Mesothelial cell of epicardium (in vitro differentiated cells): Measurements from ENCODE around the gene MATK. TPM values are rescaled to one million over a fixed set of nuclear protein-coding genes. Genes with fewer than 3 reads are reported as not detected.

Experiments
- DNase-seq, 2 experiments: peaks; one replicate each; pipeline ENCODE4 v3.0.0; 2021; ENCODE audit warnings: low spot score in 2 of 2; ENCODE audit not compliant: unreplicated experiment in 2 of 2
- H3K27ac Mint-ChIP-seq: 2 replicates; pipeline ENCODE4 v1.8.0; 2021; ENCODE audit warnings: mixed read lengths
- H3K27me3 Mint-ChIP-seq: 2 replicates; pipeline ENCODE4 v1.8.0; 2021; ENCODE audit warnings: low read depth, mixed read lengths
- H3K36me3 Mint-ChIP-seq: 2 replicates; pipeline ENCODE4 v1.8.0; 2021; ENCODE audit warnings: mixed read lengths
- H3K4me1 Mint-ChIP-seq: 2 replicates; pipeline ENCODE4 v1.8.0; 2021; ENCODE audit warnings: mixed read lengths
- H3K4me3 Mint-ChIP-seq: 2 replicates; pipeline ENCODE4 v1.8.0; 2021; ENCODE audit warnings: mild to moderate bottlenecking, moderate library complexity, mixed read lengths
- H3K9me3 Mint-ChIP-seq: 2 replicates; pipeline ENCODE4 v1.8.0; 2021; ENCODE audit warnings: mixed read lengths
- total RNA-seq: library from RNA; stranded (reverse); gene quantifications from 3 replicates; pipeline ENCODE4 v1.2.1, GENCODE V29; 2021
- TF ChIP-seq, protein P1 (sequence below): fragments of 200-600 bp; sonication (generic); IDR thresholded peaks from one replicate; pipeline ENCODE4 v1.5.0; 2021; ENCODE audit warnings: antibody characterized with exemption; ENCODE audit not compliant: unreplicated experiment

Gene MATK
- total RNA-seq, 1 donor from 2014 or later: 3.7 TPM

DNA sequence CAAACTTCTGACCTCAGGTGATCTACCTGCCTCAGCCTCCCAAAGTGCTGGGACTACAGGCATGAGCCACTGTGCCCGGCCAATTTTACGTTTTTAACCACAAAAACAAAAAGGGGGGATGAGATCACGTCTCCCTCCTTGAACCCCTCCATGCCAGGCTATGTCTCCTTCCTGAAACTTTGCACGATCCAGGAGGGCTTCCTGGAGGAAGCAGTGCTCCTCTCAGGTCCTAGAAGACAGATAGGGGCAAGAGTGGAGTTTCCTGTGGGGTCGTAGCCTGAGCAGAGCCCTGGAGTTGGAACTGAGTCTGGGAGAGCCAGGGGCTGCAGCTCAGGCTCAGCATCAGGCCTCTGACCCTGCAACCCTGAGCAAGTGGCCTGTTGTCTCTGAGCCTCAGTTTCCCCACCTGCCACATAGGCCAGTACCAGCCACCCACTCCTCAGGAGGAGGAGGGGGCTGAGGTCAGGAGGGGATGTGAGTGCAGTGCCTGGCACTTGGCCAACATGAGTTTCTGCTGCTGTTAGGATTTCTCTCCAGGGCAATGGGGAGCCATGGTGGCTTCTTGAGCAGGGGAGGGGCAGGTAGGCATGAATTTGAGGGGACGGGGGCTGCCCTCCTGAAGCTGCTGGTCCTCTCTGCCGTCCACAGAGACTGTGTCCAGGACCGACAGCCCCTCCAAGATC, 40.7 kb downstream of the MATK start:
- Mint-ChIP-seq H3K27ac (no peak overlapping the region), H3K27me3 (no peaks in the 10 kb centered on the region), H3K9me3 (no peaks in the 10 kb centered on the region), H3K36me3 (peaks cover 21% of the 10 kb centered on the region), H3K4me3 (no peak overlapping the region), H3K4me1 (no peaks in the 10 kb centered on the region)
- DNase-seq: no peak
- TF ChIP-seq, protein P1, sequence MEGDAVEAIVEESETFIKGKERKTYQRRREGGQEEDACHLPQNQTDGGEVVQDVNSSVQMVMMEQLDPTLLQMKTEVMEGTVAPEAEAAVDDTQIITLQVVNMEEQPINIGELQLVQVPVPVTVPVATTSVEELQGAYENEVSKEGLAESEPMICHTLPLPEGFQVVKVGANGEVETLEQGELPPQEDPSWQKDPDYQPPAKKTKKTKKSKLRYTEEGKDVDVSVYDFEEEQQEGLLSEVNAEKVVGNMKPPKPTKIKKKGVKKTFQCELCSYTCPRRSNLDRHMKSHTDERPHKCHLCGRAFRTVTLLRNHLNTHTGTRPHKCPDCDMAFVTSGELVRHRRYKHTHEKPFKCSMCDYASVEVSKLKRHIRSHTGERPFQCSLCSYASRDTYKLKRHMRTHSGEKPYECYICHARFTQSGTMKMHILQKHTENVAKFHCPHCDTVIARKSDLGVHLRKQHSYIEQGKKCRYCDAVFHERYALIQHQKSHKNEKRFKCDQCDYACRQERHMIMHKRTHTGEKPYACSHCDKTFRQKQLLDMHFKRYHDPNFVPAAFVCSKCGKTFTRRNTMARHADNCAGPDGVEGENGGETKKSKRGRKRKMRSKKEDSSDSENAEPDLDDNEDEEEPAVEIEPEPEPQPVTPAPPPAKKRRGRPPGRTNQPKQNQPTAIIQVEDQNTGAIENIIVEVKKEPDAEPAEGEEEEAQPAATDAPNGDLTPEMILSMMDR: no peak

DNA sequence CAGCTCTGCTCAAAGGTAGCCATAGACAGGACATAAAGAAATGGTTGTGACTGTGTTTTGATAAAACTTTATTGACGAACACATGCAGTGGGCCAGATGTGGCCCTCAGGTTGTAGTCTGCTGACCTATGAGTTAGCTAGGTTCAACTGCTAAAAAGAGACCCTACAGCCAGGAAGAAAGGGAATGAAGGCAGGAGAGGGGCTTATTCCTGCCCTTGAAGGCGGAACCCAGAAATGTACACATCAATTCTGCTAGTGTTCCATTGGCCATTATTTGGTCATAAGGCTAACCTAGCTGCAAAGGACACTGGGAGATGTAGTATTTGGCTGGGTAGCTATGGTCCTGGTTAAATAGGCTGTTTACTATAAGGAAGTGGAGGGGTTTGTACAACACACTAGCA, 42.7 kb downstream of the MATK start:
- no peaks in the 10 kb centered on the region for H3K4me1 Mint-ChIP-seq
- H3K4me3 Mint-ChIP-seq: no peak overlapping the region
- no peaks in the 10 kb centered on the region for H3K27me3 Mint-ChIP-seq
- H3K36me3 Mint-ChIP-seq: peaks cover 10% of the 10 kb centered on the region
- TF ChIP-seq, protein P1: no peak
- no peak for DNase-seq
- H3K9me3 Mint-ChIP-seq: no peaks in the 10 kb centered on the region
- no peak overlapping the region for H3K27ac Mint-ChIP-seq

DNA sequence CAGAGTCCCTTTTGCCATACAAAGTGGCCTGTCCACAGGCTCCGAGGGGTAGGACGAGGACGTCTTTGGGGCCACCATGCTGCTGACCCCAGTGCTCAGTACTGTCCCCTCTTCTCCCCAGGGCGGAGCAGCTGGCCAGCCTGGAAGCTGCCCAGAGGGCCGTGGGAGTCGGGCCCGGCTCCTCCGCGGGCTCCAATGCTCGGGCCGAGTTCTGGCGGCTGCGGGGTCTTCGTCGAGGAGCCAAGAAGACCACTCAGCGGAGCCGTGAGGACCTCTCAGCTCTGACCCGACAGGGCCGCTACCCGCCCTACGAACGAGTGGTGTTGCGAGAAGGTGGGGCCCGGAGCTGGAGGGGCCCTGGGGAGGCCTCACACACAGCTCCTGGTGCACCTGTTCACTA, 45.8 kb downstream of the MATK start:
- DNase-seq: no peak
- TF ChIP-seq, protein P1: no peak
- Mint-ChIP-seq H3K36me3 (peaks cover 10% of the 10 kb centered on the region), H3K27me3 (no peaks in the 10 kb centered on the region), H3K27ac (no peak overlapping the region), H3K4me1 (no peaks in the 10 kb centered on the region), H3K9me3 (no peaks in the 10 kb centered on the region), H3K4me3 (no peak overlapping the region)

DNA sequence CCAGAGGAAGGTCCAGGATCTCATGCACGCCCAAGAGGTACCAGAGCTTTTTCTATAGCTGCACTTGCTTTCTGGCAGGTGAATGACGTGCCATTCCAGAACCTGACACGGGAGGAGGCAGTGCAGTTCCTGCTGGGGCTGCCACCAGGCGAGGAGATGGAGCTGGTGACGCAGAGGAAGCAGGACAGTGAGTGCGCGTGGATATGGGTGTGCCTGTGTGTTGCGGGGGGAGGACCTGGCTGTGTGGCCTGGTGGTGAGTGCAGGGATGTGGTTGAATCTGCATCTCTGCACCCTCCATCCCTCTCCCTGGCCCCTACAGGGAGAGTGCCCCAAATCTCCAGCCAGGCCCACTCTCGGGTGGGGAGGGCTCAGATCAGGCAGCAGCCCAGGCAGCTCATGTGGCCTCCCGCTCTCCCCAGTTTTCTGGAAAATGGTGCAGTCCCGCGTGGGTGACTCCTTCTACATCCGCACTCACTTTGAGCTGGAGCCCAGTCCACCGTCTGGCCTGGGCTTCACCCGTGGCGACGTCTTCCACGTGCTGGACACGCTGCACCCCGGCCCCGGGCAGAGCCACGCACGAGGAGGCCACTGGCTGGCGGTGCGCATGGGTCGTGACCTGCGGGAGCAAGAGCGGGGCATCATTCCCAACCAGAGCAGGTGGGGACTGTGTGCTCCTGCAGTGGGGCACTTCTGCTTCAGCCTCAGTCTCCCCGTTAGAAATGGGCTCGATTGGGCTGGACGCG, 47.5 kb downstream of the MATK start:
- H3K4me3 Mint-ChIP-seq: no peak overlapping the region

DNA sequence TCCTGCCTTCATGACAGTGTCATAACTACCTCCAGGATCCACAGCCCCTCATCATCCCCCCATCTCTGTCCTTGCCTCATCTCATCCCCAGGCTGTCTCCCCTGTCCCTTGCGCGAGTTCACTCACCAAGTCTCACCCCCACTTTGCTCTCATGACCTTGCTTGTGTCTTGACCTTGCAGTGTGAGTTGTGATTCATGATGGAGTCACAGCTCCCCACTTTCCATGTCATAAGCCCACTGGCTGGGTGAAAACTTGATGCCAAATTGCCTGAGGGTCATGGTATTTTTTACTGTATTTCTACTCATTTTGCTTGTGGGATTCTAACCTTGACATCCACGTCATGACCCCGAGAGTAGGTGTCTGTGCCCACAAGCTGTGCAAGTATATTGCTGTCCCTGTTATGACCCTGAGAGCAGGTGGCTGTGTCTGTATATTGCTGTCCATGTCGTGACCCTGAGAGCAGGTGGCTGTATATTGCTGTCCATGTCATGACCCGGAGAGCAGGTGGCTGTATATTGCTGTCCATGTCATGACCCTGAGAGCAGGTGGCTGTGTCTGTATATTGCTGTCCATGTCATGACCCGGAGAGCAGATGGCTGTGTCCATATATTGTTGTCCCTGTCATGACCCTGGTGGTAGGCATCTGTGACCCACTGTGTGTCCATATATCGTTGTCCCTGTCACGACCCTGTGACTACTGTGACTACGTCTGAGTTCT, 48.5 kb downstream of the MATK start:
- H3K4me3 Mint-ChIP-seq: no peak overlapping the region
- H3K27ac Mint-ChIP-seq: no peak overlapping the region
- H3K9me3 Mint-ChIP-seq: no peaks in the 10 kb centered on the region
- TF ChIP-seq, protein P1: no peak
- no peaks in the 10 kb centered on the region for H3K4me1 Mint-ChIP-seq
- H3K27me3 Mint-ChIP-seq: no peaks in the 10 kb centered on the region
- DNase-seq: no peak
- H3K36me3 Mint-ChIP-seq: peaks cover 9% of the 10 kb centered on the region

More for the DNA sequence above, 47.5 kb downstream of the MATK start:
- Mint-ChIP-seq H3K27me3 (no peaks in the 10 kb centered on the region), H3K27ac (no peak overlapping the region), H3K4me1 (no peaks in the 10 kb centered on the region), H3K36me3 (peaks cover 7% of the 10 kb centered on the region), H3K9me3 (no peaks in the 10 kb centered on the region)
- TF ChIP-seq, protein P1: no peak
- DNase-seq: no peak
